Measurements from ENCODE around the gene BCL7C. TPM values are rescaled to one million over a fixed set of nuclear protein-coding genes. Genes with fewer than 3 reads are reported as not detected.

BCL7C gene
- total and polyA plus RNA-seq, 2 of the 4 experiments (the other 2 are of a cell fraction), result 32.3 to 34.9 TPM

DNA sequence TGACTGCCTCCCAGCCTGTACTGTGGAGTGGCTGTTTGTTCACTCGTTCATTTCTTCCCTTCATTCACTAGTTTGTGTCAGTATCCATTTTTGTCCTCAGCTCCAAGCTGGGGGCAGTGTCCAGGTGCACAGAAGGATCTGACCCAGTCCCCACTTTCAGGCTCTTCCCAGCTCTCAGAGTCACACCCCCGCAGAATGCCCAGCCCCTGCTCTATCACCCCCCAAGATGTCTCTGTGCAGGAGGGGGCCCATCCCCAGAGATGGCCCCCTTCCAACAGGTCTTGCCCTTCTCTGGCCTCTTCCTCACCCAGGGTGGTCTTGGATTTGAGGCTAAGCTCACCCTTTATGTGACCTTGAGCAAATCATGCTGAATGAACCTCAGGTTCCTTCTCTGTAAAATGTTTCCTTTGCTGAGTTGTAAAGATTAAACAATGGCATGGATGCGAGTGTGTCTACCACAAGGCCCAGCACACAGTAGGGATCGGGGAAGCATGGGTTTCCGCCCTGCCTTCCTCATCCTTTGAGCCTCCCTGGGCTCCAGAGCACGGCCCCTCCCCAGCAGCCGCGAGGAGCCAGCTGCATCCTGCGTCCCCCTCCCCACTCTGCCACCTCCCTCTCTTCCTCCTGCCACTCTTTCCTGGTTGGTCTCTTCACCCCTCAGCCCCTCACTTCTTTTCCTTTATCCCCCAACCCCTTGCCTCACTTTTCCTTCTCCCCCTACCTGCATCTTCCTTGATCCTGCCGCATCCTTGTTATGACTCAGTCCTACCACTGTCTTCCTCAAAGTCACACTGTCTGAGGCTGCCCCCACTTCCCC lies 32.3 kb upstream of the BCL7C start (continued):
- no peak for TF ChIP-seq MAZ (IDR thresholded peaks at IDR 0.05; ENCODE audit: borderline replicate concordance, low read depth, low read length)
- TF ChIP-seq BHLHE40 (IDR thresholded peaks at IDR 0.05; ENCODE audit: low read depth, low read length), result no peak
- no peak for TF ChIP-seq USF2 (IDR thresholded peaks at IDR 0.05; ENCODE audit: low read depth, low read length)
- no peak for TF ChIP-seq MAFK (IDR thresholded peaks at IDR 0.05; ENCODE audit: low read depth, low read length)

- H2BK5ac ChIP-seq (ENCODE audit: low read depth, low read length, poor library complexity, severe bottlenecking), result no peak overlapping the region
- no peak overlapping the region for H4K5ac ChIP-seq (ENCODE audit: low read depth, low read length)
- no peak overlapping the region for H3K4ac ChIP-seq (ENCODE audit: low read depth, low read length)
- H3K18ac ChIP-seq (ENCODE audit: low read depth, low read length), result no peak overlapping the region
- peak overlapping the region; percentile 3 for H2AK9ac ChIP-seq (replicated peaks; ENCODE audit: low read depth, low read length, poor library complexity)
- H3K79me1 ChIP-seq (ENCODE audit: low read depth in 1 of 2, low read length in 2 of 2), result peaks cover 4 to 49% of the 10 kb centered on the region in 2 experiments; a peak in 2 of 4 replicates
- H3K23ac ChIP-seq (ENCODE audit: low read depth, low read length), result no peak overlapping the region
- intact Hi-C loops (cut with micrococcal nuclease), result no loop called here
- no peaks in the 10 kb centered on the region for H3K9me1 ChIP-seq (ENCODE audit: insufficient read depth, low read length)
- H3K4me2 ChIP-seq (ENCODE audit: low read depth, low read length), result no peak overlapping the region
- H4K8ac ChIP-seq (ENCODE audit: low read depth in 2 of 2, low read length in 2 of 2), result no peak overlapping the region
- H2BK120ac ChIP-seq (ENCODE audit: low read depth, low read length), result no peak overlapping the region
- no TSS peak for BruUV-seq (replicated peaks)
- no peaks in the 10 kb centered on the region for H3K27me3 ChIP-seq (ENCODE audit: control insufficient read depth, insufficient read depth, low read length)
- in situ Hi-C loops (cut with MboI; ENCODE audit: low sequenced_read_pairs), result no loop called here
- DNase-seq, result no peak
- H4K20me1 ChIP-seq (ENCODE audit: insufficient read depth, low read length), result peaks cover 4% of the 10 kb centered on the region; the same call in 1 of the 2 replicates
- H3K9me3 ChIP-seq (ENCODE audit: control insufficient read depth, insufficient read depth, low read length), result no peaks in the 10 kb centered on the region
- no peak overlapping the region for H2BK15ac ChIP-seq (ENCODE audit: low read depth, low read length)
- H3K27ac ChIP-seq (ENCODE audit: insufficient read depth, low read length), result no peak overlapping the region
- H2AK5ac ChIP-seq (ENCODE audit: low read depth, low read length), result no peak overlapping the region
- H3K56ac ChIP-seq (ENCODE audit: extremely low read depth, insufficient read depth, low read length), result no peak overlapping the region
- peaks cover 2% of the 10 kb centered on the region; the same call in 1 of the 2 replicates for H3K4me1 ChIP-seq (ENCODE audit: control insufficient read depth, insufficient read depth, low read length)
- CTCF ChIA-PET, result interaction anchor here (0.9 to 1.5 kb wide), 2 partner anchors 9 to 16 kb away, joined by 3 to 4 read pairs; no protein-coding TSS in a partner anchor
- H2AFZ ChIP-seq (replicated peaks; ENCODE audit: low read length, poor library complexity), result no peak overlapping the region
- no peak overlapping the region for H3K9ac ChIP-seq (ENCODE audit: low read depth, low read length)
- H3K4me3 ChIP-seq (ENCODE audit: insufficient read depth, low read depth, low read length), result no peak overlapping the region
- POLR2A ChIA-PET (ENCODE audit: unreplicated experiment), result no interaction called here
- H2BK20ac ChIP-seq (ENCODE audit: low read depth, low read length), result no peak overlapping the region
- 93% methylated on average over 20 of the region's 26 CpGs; no CpG with 5 or more reads in 1 of the 2 experiments for WGBS, 2 experiments (ENCODE audit: extremely low coverage in 2 of 2, insufficient read length in 1 of 2)
- H4K91ac ChIP-seq (ENCODE audit: insufficient read depth, low read depth, low read length), result no peak overlapping the region
- ATAC-seq (ENCODE audit: low read depth), result no peak
- dilution Hi-C loops (cut with HindIII; ENCODE audit: low sequenced_read_pairs, unreplicated experiment), result no loop called here
- H3K14ac ChIP-seq (replicated peaks; ENCODE audit: low read depth, low read length), result no peak overlapping the region
- H3K36me3 ChIP-seq (ENCODE audit: control insufficient read depth, insufficient read depth, low read length), result peaks cover 26% of the 10 kb centered on the region
- TF ChIP-seq ELK1 (IDR thresholded peaks at IDR 0.05; ENCODE audit: borderline replicate concordance, low read depth, low read length), result no peak
- no peak for TF ChIP-seq USF2 (IDR thresholded peaks at IDR 0.05; ENCODE audit: low read depth, low read length)
- no peak for TF ChIP-seq CEBPB (IDR thresholded peaks at IDR 0.05; ENCODE audit: low read depth, low read length)
- TF ChIP-seq NFE2L2 (IDR thresholded peaks at IDR 0.05; ENCODE audit: low read depth, low read length), result no peak
- no peak for TF ChIP-seq CTCF (conservative IDR thresholded peaks at IDR 0.05; ENCODE audit: low read depth, low read length)
- TF ChIP-seq RAD21 (IDR thresholded peaks at IDR 0.05; ENCODE audit: low read length), result no peak
- TF ChIP-seq BHLHE40 (IDR thresholded peaks at IDR 0.05; ENCODE audit: low read depth, low read length), result no peak
- no peak for TF ChIP-seq SMC3 (IDR thresholded peaks at IDR 0.05; ENCODE audit: low read depth, low read length)
Observed at GRCh38 chr16:30925632-30925987, 31.7 kb upstream of the BCL7C start.
